GM21825 (cell line): ENCODE measurements around the gene PDE4B.
"Not testable (repeated sequence)": the region's sequence is repeated elsewhere in the genome, so short reads cannot be mapped to it uniquely, and the experiment has no call there.

Source experiments
- ATAC-seq: cut with Tn5 transposase; IDR thresholded peaks from one replicate; pipeline ENCODE4 v1.9.1; 2021; ENCODE audit warnings: mild to moderate bottlenecking, moderate library complexity; ENCODE audit not compliant: unreplicated experiment

PDE4B gene

GRCh38 chr1:66043186-66043585 lies 250.5 kb downstream of the PDE4B start:
- ATAC-seq = no peak

- ATAC-seq = no peak
Observed at GRCh38 chr1:66044912-66045311, 252.2 kb downstream of the PDE4B start.

GRCh38 chr1:66046415-66046814 lies 253.7 kb downstream of the PDE4B start:
- ATAC-seq = no peak

- ATAC-seq = no peak
Observed at GRCh38 chr1:66048011-66048410, 255.3 kb downstream of the PDE4B start.

- no peak for ATAC-seq
Observed at GRCh38 chr1:66050123-66050522, 257.4 kb downstream of the PDE4B start.

GRCh38 chr1:66050633-66051032 lies 257.9 kb downstream of the PDE4B start:
- no peak for ATAC-seq

GRCh38 chr1:66055092-66055491 lies 262.4 kb downstream of the PDE4B start:
- no peak for ATAC-seq

- ATAC-seq = not testable (repeated sequence)
Observed at GRCh38 chr1:66057448-66057847, 264.8 kb downstream of the PDE4B start.

GRCh38 chr1:66058558-66058957 lies 265.9 kb downstream of the PDE4B start:
- no peak for ATAC-seq

- not testable (repeated sequence) for ATAC-seq
Observed at GRCh38 chr1:66067219-66067618, 274.5 kb downstream of the PDE4B start.

- ATAC-seq = no peak
Observed at GRCh38 chr1:66069976-66070876, 277.5 kb downstream of the PDE4B start.

- ATAC-seq = no peak
Observed at GRCh38 chr1:66073388-66073787, 280.7 kb downstream of the PDE4B start.

- ATAC-seq = no peak
Observed at GRCh38 chr1:66074147-66074546, 281.5 kb downstream of the PDE4B start.

GRCh38 chr1:66078412-66078811 lies 285.7 kb downstream of the PDE4B start:
- ATAC-seq = no peak

- no peak for ATAC-seq
Observed at GRCh38 chr1:66083003-66083402, 290.3 kb downstream of the PDE4B start.

GRCh38 chr1:66084442-66084841 lies 291.7 kb downstream of the PDE4B start:
- no peak for ATAC-seq

- no peak for ATAC-seq
Observed at GRCh38 chr1:66085600-66085999, 292.9 kb downstream of the PDE4B start.

GRCh38 chr1:66088787-66089186 lies 296.1 kb downstream of the PDE4B start:
- no peak for ATAC-seq

GRCh38 chr1:66090859-66091457 lies 298.3 kb downstream of the PDE4B start:
- no peak for ATAC-seq

GRCh38 chr1:66095190-66095589 lies 302.5 kb downstream of the PDE4B start:
- no peak for ATAC-seq

- ATAC-seq = not testable (repeated sequence)
Observed at GRCh38 chr1:66100959-66101358, 308.3 kb downstream of the PDE4B start.

GRCh38 chr1:66104076-66104475 lies 311.4 kb downstream of the PDE4B start:
- ATAC-seq = not testable (repeated sequence)
